ENCODE results near the gene DIDO1. TPM values are rescaled to one million over a fixed set of nuclear protein-coding genes. Genes with fewer than 3 reads are reported as not detected.

The DIDO1 gene
- total and polyA plus RNA-seq, 9 of the 15 experiments (the other 6 are each of a cell fraction or from before 2014, with no cell fraction given), result 4.4 to 46.8 (median 31.2) TPM

GRCh38 chr20:62875419-62876361 lies 50.6 kb downstream of the DIDO1 start (continued):
- TF ChIP-seq SIN3A (IDR thresholded peaks at IDR 0.05; ENCODE audit: borderline replicate concordance in 2 of 2, control insufficient read depth in 1 of 2, low read depth in 2 of 2, low read length in 2 of 2) (no peak), CXXC5 (CRISPR knock-in tag; IDR thresholded peaks at IDR 0.05) (peak; percentile 55; the same call in 1 of the 2 replicates), CTCF (IDR thresholded peaks at IDR 0.05 in 2 of 3, conservative IDR thresholded peaks at IDR 0.05 in 1 of 3; ENCODE audit: insufficient read depth in 2 of 3, low read depth in 1 of 3, low read length in 3 of 3) (peak; percentile 84 to 95 (median 94)), POLR2AphosphoS5 (IDR thresholded peaks at IDR 0.05; ENCODE audit: control insufficient read depth, insufficient read depth, low read depth, low read length) (no peak), ZNF311 (CRISPR knock-in tag; IDR thresholded peaks at IDR 0.05) (no peak), ZNF318 (IDR thresholded peaks at IDR 0.05; ENCODE audit: borderline replicate concordance in 1 of 2, low read depth in 1 of 2) (no peak), EP400 (IDR thresholded peaks at IDR 0.05) (peak; percentile 26; the same call in 1 of the 2 replicates), RNF2 (IDR thresholded peaks at IDR 0.05) (no peak), JUN (IDR thresholded peaks at IDR 0.05; ENCODE audit: borderline replicate concordance, low read depth, low read length) (peak; percentile 37; the same call in 1 of the 2 replicates), JUN (CRISPR knock-in tag; IDR thresholded peaks at IDR 0.05; ENCODE audit: borderline replicate concordance) (no peak), ETV5 (CRISPR knock-in tag; IDR thresholded peaks at IDR 0.05; ENCODE audit: low read depth) (peak; percentile 69), NR4A1 (CRISPR knock-in tag; IDR thresholded peaks at IDR 0.05) (no peak), NR4A1 (tag; IDR thresholded peaks at IDR 0.05) (0 out of 2 replicates have a peak, but pooled peaks have one; percentile 35), E2F5 (CRISPR knock-in tag; IDR thresholded peaks at IDR 0.05) (no peak), CBX5 (IDR thresholded peaks at IDR 0.05; ENCODE audit: borderline replicate concordance, low read depth) (no peak)

All from K562 (cell line).